Peyer's patch (tissue), 4 donors: ENCODE results near the gene PSG5. TPM values are rescaled to one million over a fixed set of nuclear protein-coding genes. Genes with fewer than 3 reads are reported as not detected.
"Not testable (repeated sequence)": the region's sequence is repeated elsewhere in the genome, so short reads cannot be mapped to it uniquely, and the experiment has no call there.

Experiments
- DNase-seq, 3 donors: peaks; one replicate each; pipeline ENCODE4 v3.0.0-alpha.2; 2017 to 2019
- H3K27ac ChIP-seq, 4 donors: fragments of 200-600 bp; sonication (generic); one replicate each; pipeline ENCODE4 v1.5.1; 2016 to 2019
- H3K27me3 ChIP-seq, 2 donors: fragments of 200-600 bp; sonication (generic); one replicate each; pipeline ENCODE4 v1.5.1; 2019
- H3K36me3 ChIP-seq, 3 donors: fragments of 200-600 bp; sonication (generic); one replicate each; pipeline ENCODE4 v1.5.1; 2016 to 2019
- H3K4me1 ChIP-seq, 4 donors: fragments of 200-600 bp; sonication (generic); one replicate each; pipeline ENCODE4 v1.5.1; 2016 to 2019
- H3K4me3 ChIP-seq, 4 donors: fragments of 200-600 bp; sonication (generic); 1 replicate in 3 of 4; 2 replicates in 1 of 4; pipeline ENCODE4 v1.5.1; 2016 to 2019; ENCODE audit warnings: mild to moderate bottlenecking in 1 of 4
- H3K9me3 ChIP-seq, 4 donors: fragments of 200-600 bp; sonication (generic); one replicate each; pipeline ENCODE4 v1.5.1; 2016 to 2019; ENCODE audit warnings: mild to moderate bottlenecking in 1 of 4
- POLR2A ChIP-seq, 2 donors: fragments of 450-650 bp; IDR thresholded peaks; one replicate each; pipeline ENCODE4 v1.5.1; 2017; ENCODE audit warnings: antibody characterized with exemption in 2 of 2, mild to moderate bottlenecking in 2 of 2, moderate library complexity in 2 of 2
- total RNA-seq, 4 donors: library from RNA; depleted of rRNA; stranded (reverse); fragments of >200 nt; gene quantifications; one replicate each; pipeline ENCODE4 v1.1.0, GENCODE V29; 2016
- TF ChIP-seq, protein P1 (sequence below), 6 experiments: fragments of 450-650 bp in 4 of 6; fragments of 200-600 bp in 2 of 6; sonication (generic) in 1 of 6; IDR thresholded peaks; one replicate each; pipeline ENCODE4 v1.5.1; 2017 to 2019; ENCODE audit warnings: antibody characterized with exemption in 6 of 6, mild to moderate bottlenecking in 3 of 6, moderate library complexity in 1 of 6

The PSG5 gene
- total RNA-seq, 4 donors from 2014 or later: not detected

GRCh38 chr19:43181869-43182771 lies 4.2 kb downstream of the PSG5 start:
- not testable (repeated sequence) for H3K4me3 ChIP-seq, H3K4me1 ChIP-seq, DNase-seq, H3K36me3 ChIP-seq, H3K27me3 ChIP-seq, H3K27ac ChIP-seq, H3K9me3 ChIP-seq

- not testable (repeated sequence) for H3K9me3 ChIP-seq, H3K4me1 ChIP-seq, DNase-seq, H3K27me3 ChIP-seq, H3K27ac ChIP-seq, H3K36me3 ChIP-seq, H3K4me3 ChIP-seq
These were observed 6.7 kb downstream of the PSG5 start for GRCh38 chr19:43179569-43180147.

DNA sequence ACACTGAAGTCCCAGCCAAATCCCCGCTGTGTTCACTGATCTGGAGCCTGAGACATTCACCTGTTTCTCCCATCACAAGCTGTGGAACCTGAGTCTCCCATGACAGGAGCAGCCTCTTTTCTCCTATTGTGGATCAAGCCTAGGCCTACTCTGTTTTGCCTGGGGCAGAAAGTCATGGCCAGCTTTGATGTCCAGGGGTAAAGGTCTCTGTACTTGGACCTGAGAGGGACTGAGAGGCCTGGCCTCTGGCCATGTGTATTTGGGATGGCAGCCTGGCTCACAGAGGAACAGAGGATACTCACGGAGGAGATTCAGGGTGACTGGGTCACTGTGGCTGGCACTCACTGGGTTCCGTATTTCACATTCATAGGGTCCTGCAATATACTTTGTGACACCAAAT lies 7.8 kb downstream of the PSG5 start:
- H3K4me3 ChIP-seq, H3K27me3 ChIP-seq: not testable (repeated sequence)

DNA sequence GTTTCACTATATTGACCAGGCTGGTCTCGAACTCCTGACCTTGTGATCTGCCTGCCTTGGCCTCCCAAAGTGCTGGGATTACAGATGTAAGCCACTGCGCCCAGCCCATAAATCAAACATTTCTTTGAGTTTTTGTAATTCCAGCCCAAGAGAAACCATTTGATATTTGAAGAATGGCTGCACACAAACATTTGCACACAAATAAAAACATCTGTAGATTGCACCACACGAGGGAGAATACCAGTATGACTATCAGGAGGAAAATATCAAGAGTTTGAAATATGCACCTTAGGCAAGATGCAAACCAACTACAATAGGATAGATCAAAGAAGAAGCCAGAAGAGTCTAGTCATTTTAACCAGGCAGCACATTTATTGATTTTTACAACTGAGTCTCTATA lies 20.4 kb downstream of the PSG5 start:
- not testable (repeated sequence) for H3K36me3 ChIP-seq, H3K4me1 ChIP-seq, H3K9me3 ChIP-seq, H3K4me3 ChIP-seq, H3K27ac ChIP-seq, H3K27me3 ChIP-seq, DNase-seq

More for the DNA sequence above, 7.8 kb downstream of the PSG5 start:
- not testable (repeated sequence) for DNase-seq, H3K36me3 ChIP-seq, H3K9me3 ChIP-seq, H3K27ac ChIP-seq, H3K4me1 ChIP-seq

DNA sequence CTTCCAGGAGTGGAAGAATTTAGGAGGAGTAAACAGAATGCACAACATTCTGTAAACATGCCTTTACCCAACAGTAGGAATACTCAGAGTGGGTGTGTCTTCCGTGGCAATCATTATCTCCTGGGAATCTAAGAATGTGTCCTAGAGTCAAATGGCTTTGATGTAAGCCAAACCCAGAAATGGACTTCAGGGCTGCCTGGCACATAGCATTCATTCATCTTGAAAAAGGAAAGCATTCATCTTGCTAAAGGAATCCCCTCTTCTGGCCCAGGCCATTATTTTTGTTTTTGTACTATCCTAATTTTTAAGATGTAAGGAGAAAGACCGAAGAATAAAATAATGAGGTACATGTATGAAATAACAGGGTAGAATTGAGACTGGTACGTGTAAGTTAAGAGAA lies 23.2 kb downstream of the PSG5 start:
- H3K4me3 ChIP-seq, H3K36me3 ChIP-seq, H3K27me3 ChIP-seq, H3K27ac ChIP-seq, H3K9me3 ChIP-seq, H3K4me1 ChIP-seq, DNase-seq: not testable (repeated sequence)

GRCh38 chr19:43162261-43162660 lies 24.1 kb downstream of the PSG5 start:
- H3K9me3 ChIP-seq, H3K27ac ChIP-seq, H3K36me3 ChIP-seq, DNase-seq, H3K4me1 ChIP-seq, H3K27me3 ChIP-seq, H3K4me3 ChIP-seq: not testable (repeated sequence)

DNA sequence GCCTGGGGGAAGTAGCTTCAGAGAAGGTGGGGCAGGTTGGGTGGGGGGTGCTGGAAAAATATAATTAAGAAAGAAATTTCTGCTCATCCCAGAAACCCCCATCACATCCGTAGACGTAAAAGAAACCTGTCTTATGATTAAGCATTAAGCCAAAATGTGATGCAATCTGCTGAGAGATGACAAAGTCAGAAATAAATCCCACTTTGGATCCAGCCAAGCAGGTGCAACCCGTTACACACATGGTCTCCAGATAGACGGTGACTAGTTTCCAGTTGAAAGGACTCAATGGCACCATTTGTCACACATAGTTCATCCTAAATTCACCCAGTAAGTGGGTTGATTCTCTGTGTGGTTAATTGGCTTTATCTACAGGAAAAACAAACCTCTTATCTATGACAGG lies 34.1 kb downstream of the PSG5 start:
- H3K36me3 ChIP-seq: no peaks in the 10 kb centered on the region
- H3K9me3 ChIP-seq: peaks cover 0 to 3% (median 0%) of the 10 kb centered on the region in 4 donors
- TF ChIP-seq, protein P1, sequence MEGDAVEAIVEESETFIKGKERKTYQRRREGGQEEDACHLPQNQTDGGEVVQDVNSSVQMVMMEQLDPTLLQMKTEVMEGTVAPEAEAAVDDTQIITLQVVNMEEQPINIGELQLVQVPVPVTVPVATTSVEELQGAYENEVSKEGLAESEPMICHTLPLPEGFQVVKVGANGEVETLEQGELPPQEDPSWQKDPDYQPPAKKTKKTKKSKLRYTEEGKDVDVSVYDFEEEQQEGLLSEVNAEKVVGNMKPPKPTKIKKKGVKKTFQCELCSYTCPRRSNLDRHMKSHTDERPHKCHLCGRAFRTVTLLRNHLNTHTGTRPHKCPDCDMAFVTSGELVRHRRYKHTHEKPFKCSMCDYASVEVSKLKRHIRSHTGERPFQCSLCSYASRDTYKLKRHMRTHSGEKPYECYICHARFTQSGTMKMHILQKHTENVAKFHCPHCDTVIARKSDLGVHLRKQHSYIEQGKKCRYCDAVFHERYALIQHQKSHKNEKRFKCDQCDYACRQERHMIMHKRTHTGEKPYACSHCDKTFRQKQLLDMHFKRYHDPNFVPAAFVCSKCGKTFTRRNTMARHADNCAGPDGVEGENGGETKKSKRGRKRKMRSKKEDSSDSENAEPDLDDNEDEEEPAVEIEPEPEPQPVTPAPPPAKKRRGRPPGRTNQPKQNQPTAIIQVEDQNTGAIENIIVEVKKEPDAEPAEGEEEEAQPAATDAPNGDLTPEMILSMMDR (IDR thresholded peaks at IDR 0.05): no peak
- no peak for TF ChIP-seq POLR2A (IDR thresholded peaks at IDR 0.05)
- DNase-seq: no peak
- H3K4me1 ChIP-seq: no peaks in the 10 kb centered on the region
- no peak overlapping the region for H3K27ac ChIP-seq
- H3K27me3 ChIP-seq: no peaks in the 10 kb centered on the region
- H3K4me3 ChIP-seq: no peak overlapping the region

- not testable (repeated sequence) for H3K4me1 ChIP-seq, H3K9me3 ChIP-seq, H3K36me3 ChIP-seq, H3K27me3 ChIP-seq, H3K27ac ChIP-seq, DNase-seq, H3K4me3 ChIP-seq
These were observed 36.5 kb downstream of the PSG5 start for GRCh38 chr19:43149788-43150187.

DNA sequence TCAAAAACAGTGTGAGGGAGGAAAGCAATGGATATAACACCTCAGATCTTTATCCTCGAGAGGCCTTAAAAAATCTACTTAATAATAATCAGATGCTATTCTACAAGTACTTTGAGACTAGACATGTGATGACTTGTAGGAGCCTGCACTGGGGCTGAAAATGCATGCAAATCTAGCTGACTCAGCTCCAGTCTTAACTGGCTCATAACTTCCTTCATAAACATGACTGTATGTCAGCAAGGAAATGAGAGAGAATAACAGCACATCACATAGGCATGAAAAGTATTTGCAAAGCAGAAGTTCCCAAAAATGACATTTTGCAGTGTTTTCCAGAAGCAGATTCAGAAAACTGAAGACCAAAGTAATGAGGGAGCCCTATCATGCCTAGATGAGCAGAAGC lies 38.1 kb downstream of the PSG5 start:
- Histone ChIP-seq H3K4me1 (no peaks in the 10 kb centered on the region), H3K27me3 (no peaks in the 10 kb centered on the region), H3K9me3 (no peaks in the 10 kb centered on the region), H3K4me3 (no peak overlapping the region), H3K27ac (no peak overlapping the region), H3K36me3 (no peaks in the 10 kb centered on the region)
- TF ChIP-seq POLR2A (IDR thresholded peaks at IDR 0.05): no peak
- no peak for DNase-seq

- not testable (repeated sequence) for H3K4me3 ChIP-seq, DNase-seq, H3K9me3 ChIP-seq, H3K4me1 ChIP-seq, H3K27me3 ChIP-seq, H3K36me3 ChIP-seq, H3K27ac ChIP-seq
These were observed 44.6 kb downstream of the PSG5 start for GRCh38 chr19:43141763-43142162.
